ENCODE measurements around the gene MCF2L2. TPM values are rescaled to one million over a fixed set of nuclear protein-coding genes. Genes with fewer than 3 reads are reported as not detected.

MCF2L2 gene
- total and polyA plus RNA-seq, 2 of the 13 experiments (the other 11 are each of a cell fraction or from before 2014, with no cell fraction given): not detected

DNA sequence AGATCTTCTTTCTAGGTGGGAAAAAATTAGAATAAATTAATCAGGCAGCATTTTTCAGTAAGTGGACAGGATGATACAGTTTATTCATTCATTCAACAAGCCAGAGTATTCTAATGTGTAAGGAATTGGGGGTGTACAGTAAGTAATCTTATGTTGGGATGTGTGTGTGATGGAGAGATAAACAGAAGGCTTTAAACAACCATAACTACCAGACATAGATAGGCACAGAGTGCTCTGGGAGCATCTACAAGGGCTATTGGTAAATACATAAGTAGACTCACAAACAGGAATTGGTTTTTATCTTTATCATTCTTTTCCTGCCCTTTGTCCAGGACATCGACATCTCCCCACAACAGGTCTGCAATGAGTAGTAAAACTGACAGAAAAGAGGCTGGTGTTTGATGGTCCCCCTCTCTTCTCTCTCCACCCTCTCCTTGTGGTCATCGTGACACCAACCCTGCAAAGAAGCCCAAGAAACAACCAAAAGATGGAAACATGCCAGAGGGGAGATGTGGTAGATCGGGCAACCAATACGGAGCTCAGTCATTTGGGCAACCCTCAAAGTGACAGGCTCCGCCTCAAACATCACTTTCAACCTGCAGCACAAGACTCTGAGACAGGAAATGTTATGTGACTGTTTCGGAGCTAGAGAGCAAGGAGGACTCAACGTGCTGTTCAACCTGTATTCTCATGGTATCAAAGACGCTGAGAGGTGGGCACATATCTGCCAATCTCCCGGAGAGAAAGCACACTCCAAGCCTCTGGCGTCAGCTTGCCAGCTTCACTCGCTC is 204.0 kb downstream of the MCF2L2 start:
- DNase-seq (ENCODE audit: low spot score): no peak
- no peak for FAIRE-seq
- no peak overlapping the region for H3K4me2 ChIP-seq (ENCODE audit: low read depth, low read length)
- POLR2A ChIA-PET: no interaction called here
- no peaks in the 10 kb centered on the region for H4K20me1 ChIP-seq (ENCODE audit: insufficient read depth, low read length)
- H2AFZ ChIP-seq (ENCODE audit: low read length): no peak overlapping the region
- no peak for TF ChIP-seq SOX13 (IDR thresholded peaks at IDR 0.05)
- no peak for TF ChIP-seq SOX13 (CRISPR knock-in tag; conservative IDR thresholded peaks at IDR 0.05 in 1 of 2, IDR thresholded peaks at IDR 0.05 in 1 of 2)
- TF ChIP-seq ZNF75D (CRISPR knock-in tag; IDR thresholded peaks at IDR 0.05; ENCODE audit: borderline replicate concordance): no peak
- no peak for TF ChIP-seq ZNF232 (CRISPR knock-in tag; IDR thresholded peaks at IDR 0.05; ENCODE audit: borderline replicate concordance)
- TF ChIP-seq, protein P1, sequence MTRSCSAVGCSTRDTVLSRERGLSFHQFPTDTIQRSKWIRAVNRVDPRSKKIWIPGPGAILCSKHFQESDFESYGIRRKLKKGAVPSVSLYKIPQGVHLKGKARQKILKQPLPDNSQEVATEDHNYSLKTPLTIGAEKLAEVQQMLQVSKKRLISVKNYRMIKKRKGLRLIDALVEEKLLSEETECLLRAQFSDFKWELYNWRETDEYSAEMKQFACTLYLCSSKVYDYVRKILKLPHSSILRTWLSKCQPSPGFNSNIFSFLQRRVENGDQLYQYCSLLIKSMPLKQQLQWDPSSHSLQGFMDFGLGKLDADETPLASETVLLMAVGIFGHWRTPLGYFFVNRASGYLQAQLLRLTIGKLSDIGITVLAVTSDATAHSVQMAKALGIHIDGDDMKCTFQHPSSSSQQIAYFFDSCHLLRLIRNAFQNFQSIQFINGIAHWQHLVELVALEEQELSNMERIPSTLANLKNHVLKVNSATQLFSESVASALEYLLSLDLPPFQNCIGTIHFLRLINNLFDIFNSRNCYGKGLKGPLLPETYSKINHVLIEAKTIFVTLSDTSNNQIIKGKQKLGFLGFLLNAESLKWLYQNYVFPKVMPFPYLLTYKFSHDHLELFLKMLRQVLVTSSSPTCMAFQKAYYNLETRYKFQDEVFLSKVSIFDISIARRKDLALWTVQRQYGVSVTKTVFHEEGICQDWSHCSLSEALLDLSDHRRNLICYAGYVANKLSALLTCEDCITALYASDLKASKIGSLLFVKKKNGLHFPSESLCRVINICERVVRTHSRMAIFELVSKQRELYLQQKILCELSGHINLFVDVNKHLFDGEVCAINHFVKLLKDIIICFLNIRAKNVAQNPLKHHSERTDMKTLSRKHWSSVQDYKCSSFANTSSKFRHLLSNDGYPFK (CRISPR knock-in tag; IDR thresholded peaks at IDR 0.05; ENCODE audit: borderline replicate concordance): no peak
- TF ChIP-seq, protein P2, sequence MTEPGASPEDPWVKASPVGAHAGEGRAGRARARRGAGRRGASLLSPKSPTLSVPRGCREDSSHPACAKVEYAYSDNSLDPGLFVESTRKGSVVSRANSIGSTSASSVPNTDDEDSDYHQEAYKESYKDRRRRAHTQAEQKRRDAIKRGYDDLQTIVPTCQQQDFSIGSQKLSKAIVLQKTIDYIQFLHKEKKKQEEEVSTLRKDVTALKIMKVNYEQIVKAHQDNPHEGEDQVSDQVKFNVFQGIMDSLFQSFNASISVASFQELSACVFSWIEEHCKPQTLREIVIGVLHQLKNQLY (CRISPR knock-in tag; IDR thresholded peaks at IDR 0.05): no peak
- TF ChIP-seq, protein P3, sequence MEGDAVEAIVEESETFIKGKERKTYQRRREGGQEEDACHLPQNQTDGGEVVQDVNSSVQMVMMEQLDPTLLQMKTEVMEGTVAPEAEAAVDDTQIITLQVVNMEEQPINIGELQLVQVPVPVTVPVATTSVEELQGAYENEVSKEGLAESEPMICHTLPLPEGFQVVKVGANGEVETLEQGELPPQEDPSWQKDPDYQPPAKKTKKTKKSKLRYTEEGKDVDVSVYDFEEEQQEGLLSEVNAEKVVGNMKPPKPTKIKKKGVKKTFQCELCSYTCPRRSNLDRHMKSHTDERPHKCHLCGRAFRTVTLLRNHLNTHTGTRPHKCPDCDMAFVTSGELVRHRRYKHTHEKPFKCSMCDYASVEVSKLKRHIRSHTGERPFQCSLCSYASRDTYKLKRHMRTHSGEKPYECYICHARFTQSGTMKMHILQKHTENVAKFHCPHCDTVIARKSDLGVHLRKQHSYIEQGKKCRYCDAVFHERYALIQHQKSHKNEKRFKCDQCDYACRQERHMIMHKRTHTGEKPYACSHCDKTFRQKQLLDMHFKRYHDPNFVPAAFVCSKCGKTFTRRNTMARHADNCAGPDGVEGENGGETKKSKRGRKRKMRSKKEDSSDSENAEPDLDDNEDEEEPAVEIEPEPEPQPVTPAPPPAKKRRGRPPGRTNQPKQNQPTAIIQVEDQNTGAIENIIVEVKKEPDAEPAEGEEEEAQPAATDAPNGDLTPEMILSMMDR (CRISPR knock-in tag; IDR thresholded peaks at IDR 0.05): no peak
- TF ChIP-seq ZBTB2 (CRISPR knock-in tag; IDR thresholded peaks at IDR 0.05; ENCODE audit: low read depth): no peak
- TF ChIP-seq, protein P4, sequence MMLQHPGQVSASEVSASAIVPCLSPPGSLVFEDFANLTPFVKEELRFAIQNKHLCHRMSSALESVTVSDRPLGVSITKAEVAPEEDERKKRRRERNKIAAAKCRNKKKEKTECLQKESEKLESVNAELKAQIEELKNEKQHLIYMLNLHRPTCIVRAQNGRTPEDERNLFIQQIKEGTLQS (CRISPR knock-in tag; IDR thresholded peaks at IDR 0.05): no peak
- in situ Hi-C loops (cut with HindIII; ENCODE audit: extremely low pct_ligation_motif_present, low pct_unique_long_range_greater_than_20kb): no loop called here
- WGBS (ENCODE audit: low lambda C conversion rate): 7% methylated on average over 9 of the region's 11 CpGs
- no TSS peak for BruUV-seq (replicated peaks)
- no peak overlapping the region for H3K9ac ChIP-seq (ENCODE audit: insufficient read depth, low read depth, low read length)
- H3K4me1 ChIP-seq (ENCODE audit: insufficient read depth, low read length): no peaks in the 10 kb centered on the region
- CTCF ChIA-PET (ENCODE audit: low intra/inter-chr PET ratio, low total read pairs): no interaction called here
- ATAC-seq: no peak
- no peaks in the 10 kb centered on the region for H3K9me3 ChIP-seq (ENCODE audit: low read length)
- H3K27ac ChIP-seq (ENCODE audit: extremely low read length, insufficient read depth, low read length): no peak overlapping the region
- H3K36me3 ChIP-seq (replicated peaks in 1 of 2; ENCODE audit: control insufficient read depth in 1 of 2, insufficient read depth in 2 of 2, low read length in 2 of 2): no peaks in the 10 kb centered on the region
- peaks cover 2 to 21% of the 10 kb centered on the region in 2 experiments; a peak in 3 of 5 replicates for H3K27me3 ChIP-seq (ENCODE audit: control insufficient read depth in 1 of 2, insufficient read depth in 2 of 2, low read length in 2 of 2)
- H3K79me2 ChIP-seq (ENCODE audit: insufficient read depth, low read length): no peaks in the 10 kb centered on the region
- intact Hi-C loops (cut with micrococcal nuclease; ENCODE audit: unreplicated experiment): no loop called here
- H3K4me3 ChIP-seq (replicated peaks in 1 of 3; ENCODE audit: insufficient read depth in 1 of 3, low read depth in 2 of 3, low read length in 3 of 3): no peak overlapping the region

Data from HepG2 (cell line).